Gastrocnemius medialis (tissue), 4 donors: ENCODE measurements around the gene ADGRV1.

ENCODE experiments used
- POLR2A ChIP-seq, 2 donors: fragments of 450-650 bp; IDR thresholded peaks; one replicate each; pipeline ENCODE4 v1.6.1; 2017; ENCODE audit warnings: antibody characterized with exemption in 2 of 2, mild to moderate bottlenecking in 2 of 2, moderate library complexity in 2 of 2
- TF ChIP-seq, protein P1 (sequence below), 5 experiments: fragments of 450-650 bp in 3 of 5; fragments of 200-600 bp in 2 of 5; sonication (generic) in 2 of 5; IDR thresholded peaks in 4 of 5; conservative IDR thresholded peaks in 1 of 5; 1 replicate in 4 of 5; 2 replicates in 1 of 5; pipeline ENCODE4 v1.5.1; 2016 to 2019; ENCODE audit warnings: antibody characterized with exemption in 5 of 5, mild to moderate bottlenecking in 3 of 5, moderate library complexity in 3 of 5

DNA sequence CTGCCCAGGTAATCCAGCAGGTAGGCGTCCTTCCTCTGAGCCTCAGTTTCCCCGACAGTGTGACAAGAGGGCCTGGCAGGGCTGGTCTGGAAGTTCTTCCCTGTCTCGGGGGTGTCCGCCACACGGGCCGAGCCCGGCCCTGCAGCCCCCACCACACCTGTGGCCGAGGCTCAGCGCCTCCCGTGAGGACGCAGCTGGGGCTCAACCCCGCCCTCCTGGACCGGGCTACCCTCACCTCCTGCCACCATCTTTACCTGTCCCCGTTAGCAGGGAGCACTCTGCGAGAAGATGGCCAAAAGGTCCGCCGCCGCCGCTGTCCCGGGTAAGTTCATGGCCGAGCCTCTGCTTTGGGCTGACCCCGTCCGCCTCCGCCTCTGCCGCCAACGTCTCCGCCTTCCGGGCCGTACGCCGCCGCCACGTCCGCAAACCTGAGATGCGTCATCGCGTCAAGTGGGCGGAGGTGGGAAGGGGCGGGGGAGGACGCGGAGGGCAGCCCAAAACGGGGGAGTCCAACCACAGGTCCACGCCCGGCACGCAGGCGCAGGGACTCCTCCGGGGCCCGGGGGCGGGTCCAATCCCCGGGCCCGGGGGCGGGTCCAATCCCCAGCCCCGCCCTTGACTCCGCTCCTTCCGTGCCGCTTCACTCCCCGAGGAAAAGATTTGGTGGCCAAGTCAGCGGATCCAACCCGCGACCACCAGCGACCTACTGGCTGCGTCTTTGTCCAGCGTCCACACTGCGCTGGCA lies 29.2 kb upstream of the ADGRV1 start, which contains the start of gene LYSMD3:
- TF ChIP-seq POLR2A (IDR thresholded peaks at IDR 0.05), result peak; percentile 81 to 90
- TF ChIP-seq, protein P1, sequence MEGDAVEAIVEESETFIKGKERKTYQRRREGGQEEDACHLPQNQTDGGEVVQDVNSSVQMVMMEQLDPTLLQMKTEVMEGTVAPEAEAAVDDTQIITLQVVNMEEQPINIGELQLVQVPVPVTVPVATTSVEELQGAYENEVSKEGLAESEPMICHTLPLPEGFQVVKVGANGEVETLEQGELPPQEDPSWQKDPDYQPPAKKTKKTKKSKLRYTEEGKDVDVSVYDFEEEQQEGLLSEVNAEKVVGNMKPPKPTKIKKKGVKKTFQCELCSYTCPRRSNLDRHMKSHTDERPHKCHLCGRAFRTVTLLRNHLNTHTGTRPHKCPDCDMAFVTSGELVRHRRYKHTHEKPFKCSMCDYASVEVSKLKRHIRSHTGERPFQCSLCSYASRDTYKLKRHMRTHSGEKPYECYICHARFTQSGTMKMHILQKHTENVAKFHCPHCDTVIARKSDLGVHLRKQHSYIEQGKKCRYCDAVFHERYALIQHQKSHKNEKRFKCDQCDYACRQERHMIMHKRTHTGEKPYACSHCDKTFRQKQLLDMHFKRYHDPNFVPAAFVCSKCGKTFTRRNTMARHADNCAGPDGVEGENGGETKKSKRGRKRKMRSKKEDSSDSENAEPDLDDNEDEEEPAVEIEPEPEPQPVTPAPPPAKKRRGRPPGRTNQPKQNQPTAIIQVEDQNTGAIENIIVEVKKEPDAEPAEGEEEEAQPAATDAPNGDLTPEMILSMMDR (IDR thresholded peaks at IDR 0.05 in 4 of 5, conservative IDR thresholded peaks at IDR 0.05 in 1 of 5), result no peak
